GM19395 (cell line): ENCODE results near the gene WDR45.

Source experiments
- ATAC-seq: cut with Tn5 transposase; IDR thresholded peaks from one replicate; pipeline ENCODE4 v1.9.1; 2021; ENCODE audit warnings: mild to moderate bottlenecking, moderate library complexity; ENCODE audit not compliant: unreplicated experiment

Gene WDR45

GRCh38 chrX:49075347-49075746 is 4.3 kb downstream of the WDR45 start:
- ATAC-seq: no peak

- ATAC-seq: peak; percentile 86
Observed at GRCh38 chrX:49073601-49074575, 5.8 kb downstream of the WDR45 start, which contains the start of gene PRAF2. TSS of gene PRAF2 (minus strand) at chrX:49074002. CDS start at chrX:49073987, 15 bp downstream.

GRCh38 chrX:49072712-49073095 is 7.0 kb downstream of the WDR45 start:
- no peak for ATAC-seq

GRCh38 chrX:49071877-49072711 is 7.6 kb downstream of the WDR45 start:
- ATAC-seq: no peak

- no peak for ATAC-seq
Observed at GRCh38 chrX:49070988-49071387, 8.7 kb downstream of the WDR45 start.

- no peak for ATAC-seq
Observed at GRCh38 chrX:49069038-49069437, 10.6 kb downstream of the WDR45 start.

GRCh38 chrX:49067285-49068120 is 12.2 kb downstream of the WDR45 start:
- no peak for ATAC-seq

GRCh38 chrX:49066690-49067089 is 13.0 kb downstream of the WDR45 start:
- no peak for ATAC-seq

- ATAC-seq: no peak
Observed at GRCh38 chrX:49066278-49066677, 13.4 kb downstream of the WDR45 start.

GRCh38 chrX:49064735-49065134 is 15.0 kb downstream of the WDR45 start:
- no peak for ATAC-seq

GRCh38 chrX:49064303-49064702 is 15.4 kb downstream of the WDR45 start:
- ATAC-seq: no peak

- no peak for ATAC-seq
Observed at GRCh38 chrX:49063715-49064114, 16.0 kb downstream of the WDR45 start.

- no peak for ATAC-seq
Observed at GRCh38 chrX:49061916-49062315, 17.8 kb downstream of the WDR45 start.

GRCh38 chrX:49061490-49061889 is 18.2 kb downstream of the WDR45 start:
- ATAC-seq: no peak

GRCh38 chrX:49060914-49061313 is 18.8 kb downstream of the WDR45 start:
- no peak for ATAC-seq

GRCh38 chrX:49059681-49060085 is 20.0 kb downstream of the WDR45 start:
- no peak for ATAC-seq

- ATAC-seq: no peak
Observed at GRCh38 chrX:49059201-49059600, 20.5 kb downstream of the WDR45 start.

- no peak for ATAC-seq
Observed at GRCh38 chrX:49058794-49059193, 20.9 kb downstream of the WDR45 start, which contains the start of gene CCDC120. TSS of gene CCDC120 (plus strand) at chrX:49058999. CDS start at chrX:49062042, 3,043 bp downstream.

GRCh38 chrX:49054073-49054762 is 25.5 kb downstream of the WDR45 start:
- no peak for ATAC-seq
